Stomach (tissue), 9 donors: Measurements from ENCODE around the gene GLT8D1. TPM values are rescaled to one million over a fixed set of nuclear protein-coding genes. Genes with fewer than 3 reads are reported as not detected.

Experiments
- DNase-seq, 2 donors: peaks; one replicate each; pipeline versions ENCODE4 v3.0.0 to v3.0.0-alpha.2; 2013 to 2019
- H3K27ac ChIP-seq, 5 donors: fragments of 200-600 bp in 4 of 5; sonication (generic) in 4 of 5; one replicate each; pipeline ENCODE4 v1.5.1; 2013 to 2019; ENCODE audit warnings: mild to moderate bottlenecking in 1 of 5, moderate library complexity in 1 of 5
- H3K27me3 ChIP-seq, 3 donors: fragments of 200-600 bp; sonication (generic); one replicate each; pipeline ENCODE4 v1.5.1; 2017 to 2019; ENCODE audit warnings: mixed run types in 1 of 3
- H3K36me3 ChIP-seq, 4 donors: fragments of 200-600 bp; sonication (generic); 1 replicate in 3 of 4; 2 replicates in 1 of 4; pipeline ENCODE4 v1.5.1; 2016 to 2019
- H3K4me1 ChIP-seq, 4 donors: fragments of 200-600 bp; sonication (generic); one replicate each; pipeline ENCODE4 v1.5.1; 2016 to 2019
- H3K4me3 ChIP-seq, 4 donors: fragments of 200-600 bp; sonication (generic) in 3 of 4; one replicate each; pipeline ENCODE4 v1.5.1; 2016 to 2019; ENCODE audit warnings: mild to moderate bottlenecking in 1 of 4
- H3K9me3 ChIP-seq, 4 donors: fragments of 200-600 bp; sonication (generic); one replicate each; pipeline ENCODE4 v1.5.1; 2016 to 2019
- CTCF ChIP-seq, 7 experiments: fragments of 450-650 bp in 4 of 7; fragments of 200-600 bp in 3 of 7; sonication (generic) in 3 of 7; IDR thresholded peaks; one replicate each; pipeline ENCODE4 v1.5.1; 2016 to 2019; ENCODE audit warnings: antibody characterized with exemption in 7 of 7, control low read depth in 2 of 7, mild to moderate bottlenecking in 1 of 7
- EP300 ChIP-seq: sonication (generic); formaldehyde crosslinking; IDR thresholded peaks from one replicate; pipeline ENCODE4 v1.6.1; 2017; ENCODE audit warnings: antibody characterized with exemption
- POLR2A ChIP-seq, 4 donors: fragments of 450-650 bp; IDR thresholded peaks; one replicate each; pipeline ENCODE4 v1.6.1; 2016; ENCODE audit warnings: antibody characterized with exemption in 4 of 4, control low read depth in 2 of 4, mild to moderate bottlenecking in 1 of 4, moderate library complexity in 1 of 4
- POLR2AphosphoS5 ChIP-seq, 3 donors: sonication (generic); formaldehyde crosslinking; IDR thresholded peaks; one replicate each; pipeline ENCODE4 v1.6.1; 2016; ENCODE audit warnings: antibody characterized with exemption in 3 of 3
- WGBS, 5 donors: extraction: QIAGEN DNeasy Blood & Tissue Kit in 3 of 5; methylation state at CpG; one replicate each; pipeline versions ENCODE4 v1.1.5 to v1.1.7; 2013 to 2018; 5-methylcytosine and 5-hydroxymethylcytosine counted together
- intact Hi-C: fragments of 100-400 bp; cut with DNase I; formaldehyde crosslinking; loops from one replicate; pipeline ENCODE4 v1.15.1; 2023; ENCODE audit warnings: low total_unique reads
- polyA plus RNA-seq, 3 donors: library from polyadenylated mRNA; stranded (reverse); fragments of 200-250 nt; gene quantifications; one replicate each; pipeline ENCODE4 v1.2.3, GENCODE V29; 2013
- total RNA-seq, 5 donors: library from RNA; depleted of rRNA; stranded (reverse); fragments of >200 nt; gene quantifications; one replicate each; pipeline versions ENCODE4 v1.1.0 to v1.2.3, GENCODE V29; 2014 to 2016
- donor health status: healthy with polysubstance abuse.
- donor health status: Bipolar disorder and iron deficiency.
- donor health status: healthy.

Gene GLT8D1
- total and polyA plus RNA-seq, 8 donors = 9.4 to 81.9 (median 24.1) TPM

- DNase-seq = no peak
- WGBS, 5 donors = 93 to 100% (median 93%) methylated on average over 5 of the region's 5 CpGs
- TF ChIP-seq POLR2AphosphoS5 (IDR thresholded peaks at IDR 0.05) = no peak
- no peak for TF ChIP-seq EP300
- no peak for TF ChIP-seq POLR2A (IDR thresholded peaks at IDR 0.05)
- no peak for TF ChIP-seq CTCF (IDR thresholded peaks at IDR 0.05)
- H3K9me3 ChIP-seq = peaks cover 4 to 18% (median 7%) of the 10 kb centered on the region in 4 donors
- H3K4me3 ChIP-seq = no peak overlapping the region
- H3K36me3 ChIP-seq = peaks cover 0 to 32% (median 16%) of the 10 kb centered on the region in 4 donors
- no peak overlapping the region for H3K27ac ChIP-seq
- intact Hi-C loops = no loop called here
- H3K27me3 ChIP-seq = no peaks in the 10 kb centered on the region
- peaks cover 0 to 10% (median 0%) of the 10 kb centered on the region in 4 donors for H3K4me1 ChIP-seq
These were observed 18.3 kb upstream of the GLT8D1 start for GRCh38 chr3:52723935-52724334.

GRCh38 chr3:52722491-52722890, 16.9 kb upstream of the GLT8D1 start:
- DNase-seq = no peak
- intact Hi-C loops = no loop called here
- Histone ChIP-seq H3K27me3 (no peaks in the 10 kb centered on the region), H3K4me1 (peaks cover 0 to 10% (median 0%) of the 10 kb centered on the region in 4 donors), H3K27ac (no peak overlapping the region), H3K9me3 (peaks cover 0 to 5% (median 0%) of the 10 kb centered on the region in 4 donors), H3K36me3 (peaks cover 0 to 26% (median 14%) of the 10 kb centered on the region in 4 donors), H3K4me3 (no peak overlapping the region)
- no peak for TF ChIP-seq POLR2AphosphoS5 (IDR thresholded peaks at IDR 0.05)
- TF ChIP-seq POLR2A (IDR thresholded peaks at IDR 0.05) = no peak
- TF ChIP-seq EP300 = no peak
- TF ChIP-seq CTCF (IDR thresholded peaks at IDR 0.05) = no peak
- WGBS, 5 donors = 93 to 98% (median 95%) methylated on average over 7 of the region's 7 CpGs

- peaks cover 0 to 10% (median 0%) of the 10 kb centered on the region in 4 donors for H3K4me1 ChIP-seq
- DNase-seq = no peak
- 91 to 100% (median 96%) methylated on average over 1 of the region's 1 CpG for WGBS, 5 donors
- no peaks in the 10 kb centered on the region for H3K27me3 ChIP-seq
- no peak overlapping the region for H3K27ac ChIP-seq
- intact Hi-C loops = no loop called here
- TF ChIP-seq CTCF (IDR thresholded peaks at IDR 0.05) (no peak), POLR2A (IDR thresholded peaks at IDR 0.05) (no peak), EP300 (no peak), POLR2AphosphoS5 (IDR thresholded peaks at IDR 0.05) (no peak)
- peaks cover 0 to 5% (median 0%) of the 10 kb centered on the region in 4 donors for H3K9me3 ChIP-seq
- no peak overlapping the region for H3K4me3 ChIP-seq
- H3K36me3 ChIP-seq = peaks cover 0 to 26% (median 16%) of the 10 kb centered on the region in 4 donors
These were observed 16.1 kb upstream of the GLT8D1 start for GRCh38 chr3:52721730-52722008.

GRCh38 chr3:52721002-52721729, 15.6 kb upstream of the GLT8D1 start:
- Histone ChIP-seq H3K9me3 (peaks cover 0 to 5% (median 0%) of the 10 kb centered on the region in 4 donors), H3K27ac (peak overlapping the region in 1 of 5 donors; percentile 32), H3K4me3 (no peak overlapping the region), H3K36me3 (peaks cover 0 to 26% (median 18%) of the 10 kb centered on the region in 4 donors), H3K4me1 (peaks cover 0 to 10% (median 0%) of the 10 kb centered on the region in 4 donors), H3K27me3 (no peaks in the 10 kb centered on the region)
- no peak for TF ChIP-seq EP300
- no peak for TF ChIP-seq CTCF (IDR thresholded peaks at IDR 0.05)
- TF ChIP-seq POLR2AphosphoS5 (IDR thresholded peaks at IDR 0.05) = no peak
- TF ChIP-seq POLR2A (IDR thresholded peaks at IDR 0.05) = no peak
- intact Hi-C loops = no loop called here
- DNase-seq = peak in 1 of 2 donors; percentile 41
- WGBS, 5 donors = 84 to 90% (median 86%) methylated on average over 6 of the region's 6 CpGs
